ENCODE results near the gene EMP3. TPM values are rescaled to one million over a fixed set of nuclear protein-coding genes. Genes with fewer than 3 reads are reported as not detected.

Gene EMP3
- total and polyA plus RNA-seq, 9 of the 15 experiments (the other 6 are each of a cell fraction or from before 2014, with no cell fraction given), result 123 to 386 (median 296) TPM

DNA sequence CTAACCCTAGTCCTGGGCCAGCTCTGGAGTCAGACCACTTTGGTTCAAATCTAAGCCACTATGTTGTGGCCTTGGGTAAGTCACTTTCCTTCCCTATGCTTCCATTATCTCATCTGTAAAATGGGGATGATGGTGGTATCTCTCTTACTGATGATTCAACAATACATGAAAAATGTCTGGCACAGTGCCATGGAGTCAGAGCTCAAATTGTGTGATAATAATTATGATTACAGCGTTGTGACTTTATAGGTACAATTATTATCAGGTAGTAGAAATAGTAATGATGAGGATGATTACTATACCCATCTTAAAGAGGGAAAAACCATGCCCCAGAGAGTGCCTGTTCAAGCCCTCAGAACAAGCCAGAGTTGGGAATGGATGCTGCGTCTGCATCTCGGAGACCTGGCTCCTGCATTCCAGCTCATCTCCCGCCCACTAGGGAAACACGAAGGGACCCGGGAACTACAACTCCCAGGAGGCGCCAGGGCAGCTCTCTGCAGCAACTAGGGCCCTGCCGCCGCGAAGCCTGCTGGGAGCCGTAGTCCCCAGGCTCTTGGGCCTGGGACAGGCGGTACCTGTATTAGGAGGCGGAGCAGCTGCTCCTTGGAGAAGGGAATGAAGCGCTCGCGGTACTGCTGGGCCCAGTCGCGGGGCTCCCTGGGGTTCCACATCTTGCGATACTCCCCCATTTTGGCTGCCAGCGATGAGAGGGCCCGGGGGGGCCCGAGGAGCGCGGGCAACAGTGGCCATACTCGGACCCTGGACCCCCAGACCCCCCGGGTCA is 37.6 kb downstream of the EMP3 start (continued):
- TF ChIP-seq, protein P1, sequence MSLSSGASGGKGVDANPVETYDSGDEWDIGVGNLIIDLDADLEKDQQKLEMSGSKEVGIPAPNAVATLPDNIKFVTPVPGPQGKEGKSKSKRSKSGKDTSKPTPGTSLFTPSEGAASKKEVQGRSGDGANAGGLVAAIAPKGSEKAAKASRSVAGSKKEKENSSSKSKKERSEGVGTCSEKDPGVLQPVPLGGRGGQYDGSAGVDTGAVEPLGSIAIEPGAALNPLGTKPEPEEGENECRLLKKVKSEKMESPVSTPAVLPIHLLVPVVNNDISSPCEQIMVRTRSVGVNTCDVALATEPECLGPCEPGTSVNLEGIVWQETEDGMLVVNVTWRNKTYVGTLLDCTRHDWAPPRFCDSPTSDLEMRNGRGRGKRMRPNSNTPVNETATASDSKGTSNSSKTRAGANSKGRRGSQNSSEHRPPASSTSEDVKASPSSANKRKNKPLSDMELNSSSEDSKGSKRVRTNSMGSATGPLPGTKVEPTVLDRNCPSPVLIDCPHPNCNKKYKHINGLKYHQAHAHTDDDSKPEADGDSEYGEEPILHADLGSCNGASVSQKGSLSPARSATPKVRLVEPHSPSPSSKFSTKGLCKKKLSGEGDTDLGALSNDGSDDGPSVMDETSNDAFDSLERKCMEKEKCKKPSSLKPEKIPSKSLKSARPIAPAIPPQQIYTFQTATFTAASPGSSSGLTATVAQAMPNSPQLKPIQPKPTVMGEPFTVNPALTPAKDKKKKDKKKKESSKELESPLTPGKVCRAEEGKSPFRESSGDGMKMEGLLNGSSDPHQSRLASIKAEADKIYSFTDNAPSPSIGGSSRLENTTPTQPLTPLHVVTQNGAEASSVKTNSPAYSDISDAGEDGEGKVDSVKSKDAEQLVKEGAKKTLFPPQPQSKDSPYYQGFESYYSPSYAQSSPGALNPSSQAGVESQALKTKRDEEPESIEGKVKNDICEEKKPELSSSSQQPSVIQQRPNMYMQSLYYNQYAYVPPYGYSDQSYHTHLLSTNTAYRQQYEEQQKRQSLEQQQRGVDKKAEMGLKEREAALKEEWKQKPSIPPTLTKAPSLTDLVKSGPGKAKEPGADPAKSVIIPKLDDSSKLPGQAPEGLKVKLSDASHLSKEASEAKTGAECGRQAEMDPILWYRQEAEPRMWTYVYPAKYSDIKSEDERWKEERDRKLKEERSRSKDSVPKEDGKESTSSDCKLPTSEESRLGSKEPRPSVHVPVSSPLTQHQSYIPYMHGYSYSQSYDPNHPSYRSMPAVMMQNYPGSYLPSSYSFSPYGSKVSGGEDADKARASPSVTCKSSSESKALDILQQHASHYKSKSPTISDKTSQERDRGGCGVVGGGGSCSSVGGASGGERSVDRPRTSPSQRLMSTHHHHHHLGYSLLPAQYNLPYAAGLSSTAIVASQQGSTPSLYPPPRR (CRISPR knock-in tag; IDR thresholded peaks at IDR 0.05; ENCODE audit: borderline replicate concordance), result 0 out of 2 replicates have a peak, but pooled peaks have one; percentile 32
- TF ChIP-seq ZNF133 (CRISPR knock-in tag; IDR thresholded peaks at IDR 0.05) (no peak), TCF7 (IDR thresholded peaks at IDR 0.05; ENCODE audit: borderline replicate concordance) (no peak), FUS (optimal IDR thresholded peaks at IDR 0.05; ENCODE audit: low read depth, low read length) (no peak), ZNF174 (CRISPR knock-in tag; IDR thresholded peaks at IDR 0.05) (no peak), MAZ (CRISPR knock-in tag; conservative IDR thresholded peaks at IDR 0.05 in 1 of 2, IDR thresholded peaks at IDR 0.05 in 1 of 2) (peak; percentile 10 to 71; a peak in 3 of 4 replicates)
- TF ChIP-seq, protein P2, sequence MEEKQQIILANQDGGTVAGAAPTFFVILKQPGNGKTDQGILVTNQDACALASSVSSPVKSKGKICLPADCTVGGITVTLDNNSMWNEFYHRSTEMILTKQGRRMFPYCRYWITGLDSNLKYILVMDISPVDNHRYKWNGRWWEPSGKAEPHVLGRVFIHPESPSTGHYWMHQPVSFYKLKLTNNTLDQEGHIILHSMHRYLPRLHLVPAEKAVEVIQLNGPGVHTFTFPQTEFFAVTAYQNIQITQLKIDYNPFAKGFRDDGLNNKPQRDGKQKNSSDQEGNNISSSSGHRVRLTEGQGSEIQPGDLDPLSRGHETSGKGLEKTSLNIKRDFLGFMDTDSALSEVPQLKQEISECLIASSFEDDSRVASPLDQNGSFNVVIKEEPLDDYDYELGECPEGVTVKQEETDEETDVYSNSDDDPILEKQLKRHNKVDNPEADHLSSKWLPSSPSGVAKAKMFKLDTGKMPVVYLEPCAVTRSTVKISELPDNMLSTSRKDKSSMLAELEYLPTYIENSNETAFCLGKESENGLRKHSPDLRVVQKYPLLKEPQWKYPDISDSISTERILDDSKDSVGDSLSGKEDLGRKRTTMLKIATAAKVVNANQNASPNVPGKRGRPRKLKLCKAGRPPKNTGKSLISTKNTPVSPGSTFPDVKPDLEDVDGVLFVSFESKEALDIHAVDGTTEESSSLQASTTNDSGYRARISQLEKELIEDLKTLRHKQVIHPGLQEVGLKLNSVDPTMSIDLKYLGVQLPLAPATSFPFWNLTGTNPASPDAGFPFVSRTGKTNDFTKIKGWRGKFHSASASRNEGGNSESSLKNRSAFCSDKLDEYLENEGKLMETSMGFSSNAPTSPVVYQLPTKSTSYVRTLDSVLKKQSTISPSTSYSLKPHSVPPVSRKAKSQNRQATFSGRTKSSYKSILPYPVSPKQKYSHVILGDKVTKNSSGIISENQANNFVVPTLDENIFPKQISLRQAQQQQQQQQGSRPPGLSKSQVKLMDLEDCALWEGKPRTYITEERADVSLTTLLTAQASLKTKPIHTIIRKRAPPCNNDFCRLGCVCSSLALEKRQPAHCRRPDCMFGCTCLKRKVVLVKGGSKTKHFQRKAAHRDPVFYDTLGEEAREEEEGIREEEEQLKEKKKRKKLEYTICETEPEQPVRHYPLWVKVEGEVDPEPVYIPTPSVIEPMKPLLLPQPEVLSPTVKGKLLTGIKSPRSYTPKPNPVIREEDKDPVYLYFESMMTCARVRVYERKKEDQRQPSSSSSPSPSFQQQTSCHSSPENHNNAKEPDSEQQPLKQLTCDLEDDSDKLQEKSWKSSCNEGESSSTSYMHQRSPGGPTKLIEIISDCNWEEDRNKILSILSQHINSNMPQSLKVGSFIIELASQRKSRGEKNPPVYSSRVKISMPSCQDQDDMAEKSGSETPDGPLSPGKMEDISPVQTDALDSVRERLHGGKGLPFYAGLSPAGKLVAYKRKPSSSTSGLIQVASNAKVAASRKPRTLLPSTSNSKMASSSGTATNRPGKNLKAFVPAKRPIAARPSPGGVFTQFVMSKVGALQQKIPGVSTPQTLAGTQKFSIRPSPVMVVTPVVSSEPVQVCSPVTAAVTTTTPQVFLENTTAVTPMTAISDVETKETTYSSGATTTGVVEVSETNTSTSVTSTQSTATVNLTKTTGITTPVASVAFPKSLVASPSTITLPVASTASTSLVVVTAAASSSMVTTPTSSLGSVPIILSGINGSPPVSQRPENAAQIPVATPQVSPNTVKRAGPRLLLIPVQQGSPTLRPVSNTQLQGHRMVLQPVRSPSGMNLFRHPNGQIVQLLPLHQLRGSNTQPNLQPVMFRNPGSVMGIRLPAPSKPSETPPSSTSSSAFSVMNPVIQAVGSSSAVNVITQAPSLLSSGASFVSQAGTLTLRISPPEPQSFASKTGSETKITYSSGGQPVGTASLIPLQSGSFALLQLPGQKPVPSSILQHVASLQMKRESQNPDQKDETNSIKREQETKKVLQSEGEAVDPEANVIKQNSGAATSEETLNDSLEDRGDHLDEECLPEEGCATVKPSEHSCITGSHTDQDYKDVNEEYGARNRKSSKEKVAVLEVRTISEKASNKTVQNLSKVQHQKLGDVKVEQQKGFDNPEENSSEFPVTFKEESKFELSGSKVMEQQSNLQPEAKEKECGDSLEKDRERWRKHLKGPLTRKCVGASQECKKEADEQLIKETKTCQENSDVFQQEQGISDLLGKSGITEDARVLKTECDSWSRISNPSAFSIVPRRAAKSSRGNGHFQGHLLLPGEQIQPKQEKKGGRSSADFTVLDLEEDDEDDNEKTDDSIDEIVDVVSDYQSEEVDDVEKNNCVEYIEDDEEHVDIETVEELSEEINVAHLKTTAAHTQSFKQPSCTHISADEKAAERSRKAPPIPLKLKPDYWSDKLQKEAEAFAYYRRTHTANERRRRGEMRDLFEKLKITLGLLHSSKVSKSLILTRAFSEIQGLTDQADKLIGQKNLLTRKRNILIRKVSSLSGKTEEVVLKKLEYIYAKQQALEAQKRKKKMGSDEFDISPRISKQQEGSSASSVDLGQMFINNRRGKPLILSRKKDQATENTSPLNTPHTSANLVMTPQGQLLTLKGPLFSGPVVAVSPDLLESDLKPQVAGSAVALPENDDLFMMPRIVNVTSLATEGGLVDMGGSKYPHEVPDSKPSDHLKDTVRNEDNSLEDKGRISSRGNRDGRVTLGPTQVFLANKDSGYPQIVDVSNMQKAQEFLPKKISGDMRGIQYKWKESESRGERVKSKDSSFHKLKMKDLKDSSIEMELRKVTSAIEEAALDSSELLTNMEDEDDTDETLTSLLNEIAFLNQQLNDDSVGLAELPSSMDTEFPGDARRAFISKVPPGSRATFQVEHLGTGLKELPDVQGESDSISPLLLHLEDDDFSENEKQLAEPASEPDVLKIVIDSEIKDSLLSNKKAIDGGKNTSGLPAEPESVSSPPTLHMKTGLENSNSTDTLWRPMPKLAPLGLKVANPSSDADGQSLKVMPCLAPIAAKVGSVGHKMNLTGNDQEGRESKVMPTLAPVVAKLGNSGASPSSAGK (IDR thresholded peaks at IDR 0.05), result no peak
- TF ChIP-seq, protein P3, sequence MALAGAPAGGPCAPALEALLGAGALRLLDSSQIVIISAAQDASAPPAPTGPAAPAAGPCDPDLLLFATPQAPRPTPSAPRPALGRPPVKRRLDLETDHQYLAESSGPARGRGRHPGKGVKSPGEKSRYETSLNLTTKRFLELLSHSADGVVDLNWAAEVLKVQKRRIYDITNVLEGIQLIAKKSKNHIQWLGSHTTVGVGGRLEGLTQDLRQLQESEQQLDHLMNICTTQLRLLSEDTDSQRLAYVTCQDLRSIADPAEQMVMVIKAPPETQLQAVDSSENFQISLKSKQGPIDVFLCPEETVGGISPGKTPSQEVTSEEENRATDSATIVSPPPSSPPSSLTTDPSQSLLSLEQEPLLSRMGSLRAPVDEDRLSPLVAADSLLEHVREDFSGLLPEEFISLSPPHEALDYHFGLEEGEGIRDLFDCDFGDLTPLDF (CRISPR knock-in tag; IDR thresholded peaks at IDR 0.05), result peak; percentile 36; the same call in 1 of the 2 replicates

Data from K562 (cell line).